ENCODE data around the gene S100A11. TPM values are rescaled to one million over a fixed set of nuclear protein-coding genes. Genes with fewer than 3 reads are reported as not detected.

S100A11 gene
- total and polyA plus RNA-seq, 9 of the 15 experiments (the other 6 are each of a cell fraction or from before 2014, with no cell fraction given): 131 to 808 (median 235) TPM

GRCh38 chr1:152034654-152035538, 1.9 kb downstream of the S100A11 start (continued):
- TF ChIP-seq ZNF707 (CRISPR knock-in tag; conservative IDR thresholded peaks at IDR 0.05): no peak
- no peak for TF ChIP-seq ZNF77 (CRISPR knock-in tag; IDR thresholded peaks at IDR 0.05)
- no peak for TF ChIP-seq ZNF41 (CRISPR knock-in tag; conservative IDR thresholded peaks at IDR 0.05)
- no peak; the same call in 1 of the 2 replicates for TF ChIP-seq MAFG (tag; conservative IDR thresholded peaks at IDR 0.05)
- no peak; the same call in 1 of the 2 replicates for TF ChIP-seq BRD4 (IDR thresholded peaks at IDR 0.05)
- no peak for TF ChIP-seq E2F1 (CRISPR knock-in tag; IDR thresholded peaks at IDR 0.05)
- no peak for TF ChIP-seq MCM7 (IDR thresholded peaks at IDR 0.05)
- TF ChIP-seq ZNF785 (CRISPR knock-in tag; IDR thresholded peaks at IDR 0.05): no peak
- TF ChIP-seq STAG1 (CRISPR knock-in tag; IDR thresholded peaks at IDR 0.05; ENCODE audit: borderline replicate concordance): no peak
- peak; percentile 68 for TF ChIP-seq ARID1B (IDR thresholded peaks at IDR 0.05)
- peak; percentile 63; the same call in 1 of the 2 replicates for TF ChIP-seq CTBP1 (IDR thresholded peaks at IDR 0.05; ENCODE audit: borderline replicate concordance)
- TF ChIP-seq SPI1 (IDR thresholded peaks at IDR 0.05; ENCODE audit: borderline replicate concordance, low read depth, low read length): no peak
- no peak for TF ChIP-seq NR4A1 (CRISPR knock-in tag; IDR thresholded peaks at IDR 0.05)
- TF ChIP-seq NR4A1 (tag; IDR thresholded peaks at IDR 0.05): no peak
- TF ChIP-seq PPARD (CRISPR knock-in tag; IDR thresholded peaks at IDR 0.05): no peak
- TF ChIP-seq ASH1L (IDR thresholded peaks at IDR 0.05; ENCODE audit: borderline replicate concordance, low read depth, partially characterized antibody): no peak
- peak; percentile 79 for TF ChIP-seq RBBP5 (IDR thresholded peaks at IDR 0.05; ENCODE audit: borderline replicate concordance, insufficient read depth, low read length, poor library complexity, severe bottlenecking)
- no peak; the same call in 1 of the 2 replicates for TF ChIP-seq ZNF766 (CRISPR knock-in tag; conservative IDR thresholded peaks at IDR 0.05)
- TF ChIP-seq BDP1 (IDR thresholded peaks at IDR 0.05; ENCODE audit: insufficient read depth, insufficient read length): no peak
- TF ChIP-seq HDAC3 (IDR thresholded peaks at IDR 0.05; ENCODE audit: borderline replicate concordance, partially characterized antibody): no peak
